Measurements from ENCODE around the gene CTNNBIP1.
A peak's percentile ranks its signal among the peaks of the same experiment; 100 is the strongest.

The CTNNBIP1 gene

GRCh38 chr1:9903801-9904527 is 6.1 kb downstream of the CTNNBIP1 start:
- DNase-seq, result no peak

GRCh38 chr1:9902060-9902452 is 8.0 kb downstream of the CTNNBIP1 start:
- no peak for DNase-seq

GRCh38 chr1:9901148-9902059 is 8.7 kb downstream of the CTNNBIP1 start:
- DNase-seq, result no peak

- peak; percentile 88 for DNase-seq
Measured at GRCh38 chr1:9900142-9901043, 9.7 kb downstream of the CTNNBIP1 start.

- no peak for DNase-seq
Measured at GRCh38 chr1:9894115-9894514, 16.0 kb downstream of the CTNNBIP1 start.

- DNase-seq, result peak; percentile 88
Measured at GRCh38 chr1:9892563-9893528, 17.2 kb downstream of the CTNNBIP1 start.

GRCh38 chr1:9891207-9891606 is 18.9 kb downstream of the CTNNBIP1 start:
- no peak for DNase-seq

- DNase-seq, result no peak
Measured at GRCh38 chr1:9890224-9890731, 19.8 kb downstream of the CTNNBIP1 start.

- no peak for DNase-seq
Measured at GRCh38 chr1:9889411-9889810, 20.7 kb downstream of the CTNNBIP1 start.

- DNase-seq, result no peak
Measured at GRCh38 chr1:9888886-9889285, 21.2 kb downstream of the CTNNBIP1 start.

- DNase-seq, result no peak
Measured at GRCh38 chr1:9887070-9887469, 23.0 kb downstream of the CTNNBIP1 start.

GRCh38 chr1:9886092-9886742 is 23.9 kb downstream of the CTNNBIP1 start:
- DNase-seq, result no peak

GRCh38 chr1:9884805-9885204 is 25.3 kb downstream of the CTNNBIP1 start:
- DNase-seq, result no peak

- DNase-seq, result no peak
Measured at GRCh38 chr1:9883585-9884449, 26.3 kb downstream of the CTNNBIP1 start.

- no peak for DNase-seq
Measured at GRCh38 chr1:9882945-9883303, 27.1 kb downstream of the CTNNBIP1 start.

GRCh38 chr1:9882296-9882944 is 27.6 kb downstream of the CTNNBIP1 start:
- DNase-seq, result no peak

GRCh38 chr1:9881838-9882249 is 28.2 kb downstream of the CTNNBIP1 start:
- DNase-seq, result no peak

GRCh38 chr1:9878404-9878803 is 31.7 kb downstream of the CTNNBIP1 start:
- no peak for DNase-seq

GRCh38 chr1:9877962-9878361 is 32.1 kb downstream of the CTNNBIP1 start:
- no peak for DNase-seq

- no peak for DNase-seq
Measured at GRCh38 chr1:9875636-9876000, 34.5 kb downstream of the CTNNBIP1 start.

Measured in inflammatory macrophage treated with lipopolysaccharide for 4 hours (primary cell).